HepG2 (cell line): ENCODE data around the gene KCTD15. TPM values are rescaled to one million over a fixed set of nuclear protein-coding genes. Genes with fewer than 3 reads are reported as not detected.

Source experiments
- ATAC-seq: fragments of 200-7000 bp; cut with Tn5 transposase; 3 replicates; pipeline ENCODE4 v1.9.1; 2020; ENCODE audit warnings: mild to moderate bottlenecking, moderate library complexity
- BruUV-seq: library from RNA; stranded (reverse); fragments of 400-500 nt; replicated peaks from 2 replicates; lab custom pipeline; 2021; lab: Mats Ljungman, UMichigan
- CTCF ChIA-PET: fragments of 300-600 bp; formaldehyde crosslinking; extraction: SDS; loops from one replicate; lab custom pipeline; 2021; ENCODE audit warnings: low total read pairs, inconsistent platforms, low intra/inter-chr PET ratio; lab: Yijun Ruan, JAX
- POLR2A ChIA-PET: fragments of 350-600 bp; sonication (Branson Sonifier 250); formaldehyde crosslinking; loops from one replicate; lab custom pipeline; 2020; ENCODE audit warnings: antibody characterized with exemption, inconsistent platforms; lab: Yijun Ruan, JAX
- DNase-seq: peaks from one replicate; pipeline ENCODE4 v3.0.0-alpha.2; 2015; ENCODE audit warnings: low spot score
- FAIRE-seq: peaks from 3 replicates; lab custom pipeline; 2011; peaks lifted over from hg19 to GRCh38; lab: Jason Lieb, UNC
- H2AFZ ChIP-seq: one replicate; pipeline ENCODE4 v1.6.1; 2011; ENCODE audit warnings: low read length, inconsistent platforms
- H3K27ac ChIP-seq: fragments of 300-600 bp; 3 replicates; pipeline ENCODE4 v1.8.0; 2011; ENCODE audit warnings: mixed run types, mild to moderate bottlenecking, mixed read lengths, low read length, inconsistent platforms; ENCODE audit not compliant: insufficient read depth; ENCODE audit errors: extremely low read length
- H3K27me3 ChIP-seq, 2 experiments: fragments of 200-600 bp in 1 of 2; 2 replicates in 1 of 2; 3 replicates in 1 of 2; pipeline versions ENCODE4 v1.6.0 to v1.8.0; 2011; ENCODE audit warnings: low read length in 2 of 2, mild to moderate bottlenecking in 2 of 2, moderate library complexity in 2 of 2, inconsistent platforms in 1 of 2; ENCODE audit not compliant: insufficient read depth in 2 of 2, control insufficient read depth in 1 of 2
- H3K36me3 ChIP-seq, 2 experiments: fragments of 200-600 bp in 1 of 2; replicated peaks in 1 of 2; 2 replicates in 1 of 2; 3 replicates in 1 of 2; pipeline versions ENCODE4 v1.5.1 to v1.8.0; 2011; ENCODE audit warnings: low read length in 2 of 2, inconsistent platforms in 1 of 2; ENCODE audit not compliant: insufficient read depth in 2 of 2, control insufficient read depth in 1 of 2
- H3K4me1 ChIP-seq: 2 replicates; pipeline ENCODE4 v1.5.1; 2012; ENCODE audit warnings: low read length, inconsistent platforms; ENCODE audit not compliant: insufficient read depth
- H3K4me2 ChIP-seq: 2 replicates; pipeline ENCODE4 v1.6.0; 2011; ENCODE audit warnings: low read depth, low read length, inconsistent platforms
- H3K4me3 ChIP-seq, 3 experiments: fragments of 200-600 bp in 1 of 3; sonication (generic), shearing (Covaris generic) in 1 of 3; replicated peaks in 1 of 3; 2 replicates each; pipeline ENCODE4 v1.5.1; 2011 to 2016; ENCODE audit warnings: low read length in 3 of 3, inconsistent platforms in 2 of 3, low read depth in 2 of 3, mild to moderate bottlenecking in 2 of 3, control low read depth in 1 of 3, mixed read lengths in 1 of 3; ENCODE audit not compliant: insufficient read depth in 1 of 3
- H3K79me2 ChIP-seq: one replicate; pipeline ENCODE4 v1.6.1; 2011; ENCODE audit warnings: low read length, inconsistent platforms; ENCODE audit not compliant: insufficient read depth
- H3K9ac ChIP-seq: 2 replicates; pipeline ENCODE4 v1.6.0; 2011; ENCODE audit warnings: mild to moderate bottlenecking, low read depth, low read length, inconsistent platforms; ENCODE audit not compliant: insufficient read depth
- H3K9me3 ChIP-seq: 2 replicates; pipeline ENCODE4 v1.5.1; 2012; ENCODE audit warnings: mild to moderate bottlenecking, low read length
- H4K20me1 ChIP-seq: 2 replicates; pipeline ENCODE4 v1.6.0; 2011; ENCODE audit warnings: inconsistent platforms, mild to moderate bottlenecking, low read length, moderate library complexity; ENCODE audit not compliant: insufficient read depth
- ARNT2 ChIP-seq: sonication (generic); formaldehyde crosslinking; IDR thresholded peaks from 2 replicates; pipeline ENCODE4 v1.8.0; 2022; ENCODE audit warnings: mild to moderate bottlenecking, low read depth, missing genetic modification reagents, moderate library complexity
- ARNTL ChIP-seq: sonication (generic); formaldehyde crosslinking; IDR thresholded peaks from 2 replicates; pipeline ENCODE4 v1.4.0; 2020; ENCODE audit warnings: mild to moderate bottlenecking, missing genetic modification reagents
- ELF3 ChIP-seq: IDR thresholded peaks from 2 replicates; pipeline ENCODE4 v1.6.1; 2016; ENCODE audit warnings: missing genetic modification reagents, missing compliant biosample characterization
- GLI4 ChIP-seq: sonication (generic); formaldehyde crosslinking; IDR thresholded peaks from 2 replicates; pipeline ENCODE4 v1.5.1; 2020; ENCODE audit warnings: missing genetic modification reagents, mild to moderate bottlenecking, moderate library complexity, borderline replicate concordance
- HNRNPL ChIP-seq: fragments of 200-400 bp; formaldehyde crosslinking; IDR thresholded peaks from 2 replicates; pipeline ENCODE4 v1.6.1; 2017; ENCODE audit warnings: mild to moderate bottlenecking, low read depth, low read length
- NCOA5 ChIP-seq: sonication (generic); formaldehyde crosslinking; IDR thresholded peaks from 2 replicates; pipeline ENCODE4 v1.4.0; 2020; ENCODE audit warnings: missing genetic modification reagents
- PHF21A ChIP-seq: sonication (generic); formaldehyde crosslinking; IDR thresholded peaks from 2 replicates; pipeline ENCODE4 v1.5.0; 2020; ENCODE audit warnings: mild to moderate bottlenecking, missing genetic modification reagents
- TBX3 ChIP-seq: fragments of 450-650 bp; IDR thresholded peaks from 2 replicates; pipeline ENCODE4 v1.6.1; 2017; ENCODE audit warnings: antibody characterized with exemption, mild to moderate bottlenecking, inconsistent platforms, borderline replicate concordance
- ZBTB10 ChIP-seq: sonication (generic); formaldehyde crosslinking; IDR thresholded peaks from 2 replicates; pipeline ENCODE4 v1.4.0; 2020; ENCODE audit warnings: missing genetic modification reagents, borderline replicate concordance
- ZBTB39 ChIP-seq: sonication (generic); formaldehyde crosslinking; IDR thresholded peaks from 2 replicates; pipeline ENCODE4 v1.5.0; 2020; ENCODE audit warnings: missing genetic modification reagents
- ZNF10 ChIP-seq: sonication (generic); formaldehyde crosslinking; IDR thresholded peaks from 2 replicates; pipeline ENCODE4 v1.4.0; 2020; ENCODE audit warnings: mild to moderate bottlenecking, low read depth, missing genetic modification reagents, borderline replicate concordance
- ZNF616 ChIP-seq: sonication (generic); formaldehyde crosslinking; IDR thresholded peaks from 2 replicates; pipeline ENCODE4 v1.5.0; 2020; ENCODE audit warnings: low read depth, mild to moderate bottlenecking, missing genetic modification reagents
- ZNF678 ChIP-seq: sonication (generic); formaldehyde crosslinking; IDR thresholded peaks from 2 replicates; pipeline ENCODE4 v1.4.0; 2020; ENCODE audit warnings: mild to moderate bottlenecking, missing genetic modification reagents
- ZSCAN9 ChIP-seq: IDR thresholded peaks from 2 replicates; pipeline ENCODE4 v1.6.1; 2016; ENCODE audit warnings: borderline replicate concordance
- WGBS: methylation state at CpG from one replicate; pipeline ENCODE4 v1.1.6; 2017; ENCODE audit warnings: low lambda C conversion rate; 5-methylcytosine and 5-hydroxymethylcytosine counted together
- in situ Hi-C: cut with HindIII; loops from 2 replicates; pipeline ENCODE4 v1.10.0; 2017; ENCODE audit warnings: low pct_unique_long_range_greater_than_20kb; ENCODE audit not compliant: extremely low pct_ligation_motif_present
- intact Hi-C: fragments of 100-400 bp; cut with micrococcal nuclease; formaldehyde crosslinking; loops from one replicate; pipeline ENCODE4 v1.10.0; 2022; ENCODE audit not compliant: unreplicated experiment
- polyA plus RNA-seq, 8 experiments: library from polyadenylated mRNA; depleted of rRNA in 3 of 8; stranded (reverse) in 7 of 8; unstranded in 1 of 8; fragments of >200 nt; fragmentation: Illumina TruSeq in 4 of 8; extraction: Trizol in 4 of 8; gene quantifications; 2 replicates each; pipeline versions ENCODE4 v1.2.1 to v1.2.3, GENCODE V29; 2011 to 2016; ENCODE audit warnings: low read depth in 4 of 8, missing spikeins in 1 of 8, mixed read lengths in 1 of 8; ENCODE audit not compliant: insufficient read depth in 1 of 8
- total RNA-seq, 5 experiments: library from RNA; depleted of rRNA; stranded (reverse); fragments of >200 nt; fragmentation: Illumina TruSeq; extraction: Trizol; gene quantifications; 2 replicates each; pipeline ENCODE4 v1.2.3, GENCODE V29; 2016; ENCODE audit warnings: low read depth in 1 of 5

The KCTD15 gene
- total and polyA plus RNA-seq, 2 of the 13 experiments (the other 11 are each of a cell fraction or from before 2014, with no cell fraction given) = 13.2 to 16.7 TPM

- DNase-seq = no peak
- in situ Hi-C loops = no loop called here
- Histone ChIP-seq H3K27ac (no peak overlapping the region), H3K9me3 (no peaks in the 10 kb centered on the region), H3K79me2 (no peaks in the 10 kb centered on the region), H3K4me2 (no peak overlapping the region), H3K4me3 (no peak overlapping the region), H2AFZ (no peak overlapping the region), H3K36me3 (no peaks in the 10 kb centered on the region), H4K20me1 (no peaks in the 10 kb centered on the region), H3K4me1 (peaks cover 20% of the 10 kb centered on the region), H3K27me3 (peaks cover 1 to 12% of the 10 kb centered on the region in 2 experiments), H3K9ac (no peak overlapping the region)
- BruUV-seq = no TSS peak
- no peak for ATAC-seq
- intact Hi-C loops = no loop called here
- CTCF ChIA-PET = interaction anchor here (2.5 kb wide), 1 partner anchor 44 kb away, joined by 11 read pairs; no protein-coding TSS in a partner anchor
- WGBS = 0% methylated on average over 2 of the region's 2 CpGs
- no peak for FAIRE-seq
- TF ChIP-seq ARNTL (CRISPR knock-in tag) (no peak), GLI4 (CRISPR knock-in tag) (no peak), ZNF678 (CRISPR knock-in tag) (no peak), PHF21A (CRISPR knock-in tag) (no peak), ZSCAN9 (CRISPR knock-in tag) (no peak), ARNT2 (CRISPR knock-in tag) (no peak), NCOA5 (CRISPR knock-in tag) (no peak), ZNF616 (CRISPR knock-in tag) (no peak), ZBTB10 (CRISPR knock-in tag) (no peak), ZNF10 (CRISPR knock-in tag) (no peak), TBX3 (no peak), ZBTB39 (CRISPR knock-in tag) (no peak), ELF3 (CRISPR knock-in tag) (no peak), HNRNPL (no peak)
- POLR2A ChIA-PET = no interaction called here
Measured at GRCh38 chr19:33821871-33822270, 25.2 kb downstream of the KCTD15 start.
